Activated gamma-delta T cell (primary cell): Measurements from ENCODE around the gene ELF5.

ENCODE experiments used
- DNase-seq: peaks from one replicate; lab custom pipeline; 2025; lab: John Stamatoyannopoulos, UW

Gene ELF5

DNA sequence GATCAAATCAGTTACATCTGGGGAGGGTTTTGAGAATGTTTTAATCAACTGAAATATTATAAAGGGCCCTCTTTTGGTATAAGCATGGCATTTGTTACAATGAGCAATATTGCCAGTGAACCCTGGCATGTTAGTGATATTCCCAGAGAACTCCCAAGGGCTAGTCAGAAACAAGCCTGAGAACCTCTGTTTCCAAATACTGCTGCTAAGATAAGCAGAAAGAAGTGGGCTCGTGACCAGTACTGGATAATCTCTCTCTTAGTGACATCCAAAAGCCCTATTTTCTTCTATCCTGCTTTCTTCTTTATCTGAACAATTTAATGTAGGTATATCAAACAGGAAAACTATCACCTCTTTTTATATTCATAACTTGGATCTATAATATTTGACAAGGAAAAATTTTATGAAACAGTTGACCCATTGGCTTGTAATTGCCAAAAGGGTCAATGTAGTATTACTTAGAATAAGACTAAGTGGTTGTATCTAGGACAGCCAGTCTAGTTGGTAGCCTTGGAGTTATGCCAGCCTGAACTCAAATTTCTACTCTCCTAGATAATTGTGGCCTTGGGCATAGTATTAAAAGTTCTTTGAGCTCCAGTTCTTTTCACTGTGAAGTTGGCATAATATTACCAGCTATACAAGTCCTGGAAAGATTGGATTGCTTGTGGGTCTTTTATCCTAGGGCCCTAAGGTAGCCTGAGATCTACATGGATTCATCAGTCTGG, 59.1 kb downstream of the ELF5 start:
- no peak for DNase-seq

GRCh38 chr11:34451053-34451452, 62.5 kb downstream of the ELF5 start:
- DNase-seq: no peak

DNA sequence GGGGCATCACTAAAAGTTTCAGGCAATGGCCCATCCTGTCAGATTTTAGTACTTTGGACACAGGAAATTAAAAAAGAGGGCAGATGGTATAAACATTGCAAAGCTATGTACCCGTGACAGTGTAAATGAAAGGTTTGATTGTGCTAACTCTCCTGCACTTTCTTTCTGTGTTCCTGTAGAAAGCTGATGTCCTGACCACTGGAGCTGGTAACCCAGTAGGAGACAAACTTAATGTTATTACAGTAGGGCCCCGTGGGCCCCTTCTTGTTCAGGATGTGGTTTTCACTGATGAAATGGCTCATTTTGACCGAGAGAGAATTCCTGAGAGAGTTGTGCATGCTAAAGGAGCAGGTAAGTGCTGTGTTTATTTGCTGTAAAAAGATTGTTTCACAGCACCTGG, 64.6 kb downstream of the ELF5 start:
- no peak for DNase-seq

GRCh38 chr11:34448223-34448994, 65.2 kb downstream of the ELF5 start:
- no peak for DNase-seq

- no peak for DNase-seq
These were observed 66.5 kb downstream of the ELF5 start for GRCh38 chr11:34447044-34447443.

DNA sequence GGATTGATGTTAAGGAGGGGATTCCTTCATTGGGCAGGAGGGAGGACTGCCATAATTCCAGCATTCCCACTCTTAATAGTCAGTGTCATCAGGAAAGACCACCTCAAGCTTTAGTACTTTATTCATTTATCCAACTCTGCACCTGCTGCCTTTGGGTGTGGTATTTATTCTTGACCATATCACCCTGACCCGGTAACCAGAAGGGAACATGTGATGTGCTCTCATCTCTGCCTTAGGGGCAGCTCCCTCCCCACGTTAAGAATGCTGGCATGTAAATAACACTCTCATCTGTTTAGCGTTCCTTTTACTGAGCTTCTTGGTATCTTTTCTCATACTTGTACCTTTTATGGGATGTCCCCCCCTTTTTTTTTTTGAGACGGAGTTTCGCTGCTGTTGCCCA, 67.2 kb downstream of the ELF5 start:
- DNase-seq: no peak

DNA sequence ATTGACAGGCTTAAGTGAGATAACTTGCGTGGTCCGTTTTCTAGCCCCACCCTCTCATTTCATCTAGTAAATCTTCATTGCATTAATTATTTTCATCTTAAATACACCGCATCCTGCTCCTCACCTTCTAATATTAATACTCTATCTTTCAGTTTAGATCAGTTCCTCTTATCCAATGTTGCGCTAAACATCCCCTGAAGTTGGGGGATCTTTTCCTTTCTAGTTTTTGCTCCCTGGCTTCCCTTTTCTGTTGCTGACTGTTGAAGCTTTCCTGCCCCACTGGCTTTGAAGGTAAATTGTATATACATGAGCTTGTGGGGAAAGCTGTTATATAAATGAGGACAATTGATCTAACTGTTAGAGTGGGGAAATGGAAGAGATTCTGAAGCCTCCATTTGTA, 67.6 kb downstream of the ELF5 start:
- no peak for DNase-seq

DNA sequence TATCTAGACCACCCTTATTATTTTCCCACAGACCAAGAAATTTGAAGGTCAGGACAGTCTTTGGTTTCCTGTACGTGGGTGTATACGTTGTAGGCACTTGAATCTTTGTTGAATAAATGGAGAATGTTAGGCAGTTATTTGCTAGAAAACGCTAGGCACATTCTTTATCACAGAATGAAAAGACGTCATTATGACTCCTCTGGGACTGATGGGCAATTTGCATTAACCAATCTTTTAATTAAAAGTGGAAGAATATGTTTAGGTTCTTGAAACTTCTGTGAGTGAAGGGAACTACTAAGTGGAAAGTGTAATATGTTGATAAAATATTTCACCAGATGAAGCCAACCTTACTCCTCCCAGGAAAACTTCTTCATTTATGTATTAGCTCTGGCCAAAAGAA, 69.2 kb downstream of the ELF5 start:
- no peak for DNase-seq

DNA sequence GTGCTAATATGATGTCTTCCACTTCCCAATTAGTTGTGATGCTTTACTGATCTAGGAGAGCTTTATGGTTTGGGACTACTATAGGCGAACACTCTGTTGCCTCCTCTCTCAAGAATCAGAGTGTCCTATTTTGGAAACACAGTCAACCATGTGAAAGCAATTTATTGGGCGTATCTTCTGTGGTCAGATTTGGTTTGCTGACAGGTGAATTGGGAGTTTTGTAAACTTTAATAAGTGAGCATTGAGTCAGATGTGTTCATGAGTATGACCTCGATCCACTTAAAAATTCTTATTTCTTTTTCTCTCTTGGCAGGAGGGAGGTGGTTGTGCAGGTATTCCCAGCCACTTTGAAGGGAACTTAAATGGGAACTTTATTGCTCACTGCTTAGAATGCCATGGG, 70.5 kb downstream of the ELF5 start:
- DNase-seq: no peak

DNA sequence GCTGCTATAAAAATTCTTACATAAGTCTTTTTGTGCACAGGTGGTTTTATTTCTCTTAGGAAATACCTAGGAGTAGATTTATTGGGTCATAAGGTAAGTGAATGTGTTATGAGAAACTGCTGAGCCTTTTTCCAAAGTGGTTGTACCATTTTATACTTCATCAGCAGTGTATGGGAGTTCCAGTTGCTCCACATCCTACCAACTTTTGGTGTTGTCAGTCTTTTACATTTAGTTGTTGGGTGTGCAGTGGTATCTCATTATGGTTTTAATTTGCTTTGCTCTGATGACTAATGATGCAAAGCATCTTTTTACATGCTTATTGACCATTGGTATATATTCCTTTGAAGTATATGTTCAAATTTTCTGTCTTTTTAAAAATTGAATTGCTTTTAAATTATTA, 71.8 kb downstream of the ELF5 start:
- DNase-seq: no peak

- DNase-seq: no peak
These were observed 73.9 kb downstream of the ELF5 start for GRCh38 chr11:34439610-34440198.

DNA sequence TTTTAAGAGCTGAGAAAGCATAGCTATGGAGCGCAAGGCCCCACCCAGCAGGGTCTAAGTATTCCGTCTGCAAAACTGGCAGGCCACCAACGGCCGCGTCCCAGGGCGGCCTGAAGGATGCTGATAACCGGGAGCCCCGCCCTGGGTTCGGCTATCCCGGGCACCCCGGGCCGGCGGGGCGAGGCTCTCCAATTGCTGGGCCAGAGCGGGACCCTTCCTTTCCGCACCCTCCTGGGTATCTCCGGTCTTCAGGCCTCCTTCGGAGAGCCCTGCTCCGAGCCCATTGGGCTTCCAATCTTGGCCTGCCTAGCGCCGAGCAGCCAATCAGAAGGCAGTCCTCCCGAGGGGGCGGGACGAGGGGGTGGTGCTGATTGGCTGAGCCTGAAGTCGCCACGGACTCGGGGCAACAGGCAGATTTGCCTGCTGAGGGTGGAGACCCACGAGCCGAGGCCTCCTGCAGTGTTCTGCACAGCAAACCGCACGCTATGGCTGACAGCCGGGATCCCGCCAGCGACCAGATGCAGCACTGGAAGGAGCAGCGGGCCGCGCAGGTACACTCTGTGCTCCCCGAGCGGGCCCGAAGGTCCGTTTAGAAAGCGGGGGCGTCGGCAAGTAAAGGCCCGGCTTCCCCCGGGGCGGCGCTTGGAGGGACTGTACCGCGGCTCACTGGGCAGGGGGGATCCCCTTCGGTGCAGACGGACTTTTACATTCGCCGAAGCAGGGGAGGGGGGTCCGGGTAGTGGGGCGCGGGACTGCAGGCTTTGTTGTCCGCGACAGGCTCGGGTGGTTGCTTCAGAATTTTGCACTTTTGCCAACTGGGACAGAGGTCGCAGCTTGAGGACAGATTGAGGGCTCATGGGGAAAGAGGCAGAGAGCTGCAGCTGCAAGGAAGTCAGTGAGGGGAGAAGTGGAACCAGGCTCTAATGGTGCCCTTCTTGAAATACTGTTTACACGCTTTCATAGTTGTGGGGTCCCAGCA, 74.8 kb downstream of the ELF5 start, which contains the start of gene CAT:
TSS of gene CAT (plus strand) at position 406 of the 979 bp plus-strand sequence. CDS start at position 486, 80 bp downstream.
- DNase-seq: peak; percentile 85

GRCh38 chr11:34437224-34438125, 76.1 kb downstream of the ELF5 start:
- DNase-seq: no peak

DNA sequence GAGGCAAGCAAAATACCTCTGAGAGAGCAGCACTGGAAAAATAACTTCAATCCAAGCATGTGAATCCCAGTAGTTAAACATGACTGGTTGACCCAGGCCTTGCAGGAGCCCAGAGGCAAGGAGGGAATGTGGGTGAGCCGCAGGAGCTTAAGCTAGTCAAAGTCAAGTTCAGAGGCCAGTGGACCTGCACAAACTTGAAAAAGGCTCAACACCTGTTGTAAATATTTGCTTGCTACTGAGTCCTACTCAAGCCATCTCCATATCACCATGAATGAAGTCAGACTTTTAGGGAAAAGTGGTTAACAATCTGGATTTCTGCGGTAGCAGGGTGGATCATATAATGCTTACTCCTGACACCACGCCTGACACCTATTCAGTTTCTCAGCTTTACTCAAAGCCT, 79.7 kb downstream of the ELF5 start:
- no peak for DNase-seq

DNA sequence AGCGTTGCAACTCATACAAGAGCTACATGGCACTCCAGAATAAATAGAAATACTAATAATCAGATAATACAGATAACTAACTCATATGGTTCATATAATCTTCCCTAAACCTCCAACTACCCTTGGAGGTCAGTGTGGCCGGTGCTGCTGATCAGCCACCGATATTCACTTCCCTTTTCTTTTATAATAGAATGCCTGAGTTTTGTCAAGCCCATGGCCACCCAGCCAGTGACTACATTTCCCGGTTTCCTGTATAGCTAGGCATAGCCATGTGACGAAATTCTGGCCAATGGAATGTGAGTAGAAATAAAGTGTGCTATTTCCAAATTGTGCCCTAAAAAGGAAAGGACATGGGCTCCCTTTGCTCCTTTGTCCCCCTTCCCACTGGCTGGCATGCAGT, 80.8 kb downstream of the ELF5 start:
- DNase-seq: no peak

GRCh38 chr11:34431979-34432378, 81.6 kb downstream of the ELF5 start:
- no peak for DNase-seq
